ENCODE results near the gene CFDP1.

Gene CFDP1

DNA sequence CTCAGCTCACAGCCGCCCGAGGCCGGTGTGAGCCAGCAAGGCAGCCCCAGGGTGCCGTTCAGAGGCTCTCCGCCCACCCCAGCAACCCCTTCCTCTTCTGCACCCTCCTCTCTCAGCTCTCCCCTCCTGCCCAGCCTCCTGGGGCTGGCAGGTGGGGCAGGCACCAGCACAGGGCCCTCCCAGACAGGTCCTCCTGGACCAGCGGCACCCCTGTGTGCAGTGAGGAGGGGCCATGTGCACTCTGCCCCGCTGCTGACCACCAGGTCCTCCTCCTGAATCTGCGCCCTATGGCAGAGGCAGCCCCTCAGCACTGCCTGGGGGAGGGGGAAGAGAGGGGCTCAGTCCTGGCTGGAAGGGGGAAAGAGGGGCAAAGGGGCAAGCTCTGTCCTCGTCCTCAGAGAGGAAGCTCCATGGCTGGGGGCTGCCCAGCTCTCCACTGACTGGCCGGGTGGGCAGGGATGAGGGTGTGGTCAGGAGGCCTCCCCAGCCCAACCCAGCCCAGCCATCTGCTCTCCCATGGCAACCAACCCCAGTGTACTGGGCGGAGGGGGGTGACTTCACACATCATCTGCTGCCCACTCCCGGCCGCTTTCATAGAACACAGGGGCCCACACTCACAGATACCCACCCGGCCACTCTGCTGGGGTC, 176.5 kb downstream of the CFDP1 start:
- TF ChIP-seq CEBPB (IDR thresholded peaks at IDR 0.05) (no peak), RAD21 (IDR thresholded peaks at IDR 0.05; ENCODE audit: low read depth) (no peak), EP300 (IDR thresholded peaks at IDR 0.05; ENCODE audit: borderline replicate concordance) (no peak), REST (IDR thresholded peaks at IDR 0.05; ENCODE audit: low read depth) (no peak), YY1 (IDR thresholded peaks at IDR 0.05; ENCODE audit: low read depth) (no peak), NFIC (IDR thresholded peaks at IDR 0.05) (no peak), TCF12 (IDR thresholded peaks at IDR 0.05; ENCODE audit: low read depth) (no peak), TEAD4 (IDR thresholded peaks at IDR 0.05) (no peak), TAF1 (IDR thresholded peaks at IDR 0.05; ENCODE audit: low read depth) (no peak), ZBTB7A (IDR thresholded peaks at IDR 0.05; ENCODE audit: low read depth) (no peak), EGR1 (IDR thresholded peaks at IDR 0.05) (no peak), FOXM1 (IDR thresholded peaks at IDR 0.05; ENCODE audit: borderline replicate concordance, low read depth) (no peak), CREB1 (IDR thresholded peaks at IDR 0.05; ENCODE audit: low read depth) (no peak)
- TF ChIP-seq, protein P1, sequence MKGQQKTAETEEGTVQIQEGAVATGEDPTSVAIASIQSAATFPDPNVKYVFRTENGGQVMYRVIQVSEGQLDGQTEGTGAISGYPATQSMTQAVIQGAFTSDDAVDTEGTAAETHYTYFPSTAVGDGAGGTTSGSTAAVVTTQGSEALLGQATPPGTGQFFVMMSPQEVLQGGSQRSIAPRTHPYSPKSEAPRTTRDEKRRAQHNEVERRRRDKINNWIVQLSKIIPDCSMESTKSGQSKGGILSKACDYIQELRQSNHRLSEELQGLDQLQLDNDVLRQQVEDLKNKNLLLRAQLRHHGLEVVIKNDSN (IDR thresholded peaks at IDR 0.05), result no peak

- TF ChIP-seq, protein P2, sequence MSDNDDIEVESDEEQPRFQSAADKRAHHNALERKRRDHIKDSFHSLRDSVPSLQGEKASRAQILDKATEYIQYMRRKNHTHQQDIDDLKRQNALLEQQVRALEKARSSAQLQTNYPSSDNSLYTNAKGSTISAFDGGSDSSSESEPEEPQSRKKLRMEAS (IDR thresholded peaks at IDR 0.05), result no peak
- TF ChIP-seq TEAD4 (IDR thresholded peaks at IDR 0.05) (no peak), ZBTB7A (IDR thresholded peaks at IDR 0.05; ENCODE audit: low read depth) (no peak), RAD21 (IDR thresholded peaks at IDR 0.05; ENCODE audit: low read depth) (no peak), FOXM1 (IDR thresholded peaks at IDR 0.05; ENCODE audit: borderline replicate concordance, low read depth) (no peak)
Measured at GRCh38 chr16:75256059-75256571, 177.2 kb downstream of the CFDP1 start.

DNA sequence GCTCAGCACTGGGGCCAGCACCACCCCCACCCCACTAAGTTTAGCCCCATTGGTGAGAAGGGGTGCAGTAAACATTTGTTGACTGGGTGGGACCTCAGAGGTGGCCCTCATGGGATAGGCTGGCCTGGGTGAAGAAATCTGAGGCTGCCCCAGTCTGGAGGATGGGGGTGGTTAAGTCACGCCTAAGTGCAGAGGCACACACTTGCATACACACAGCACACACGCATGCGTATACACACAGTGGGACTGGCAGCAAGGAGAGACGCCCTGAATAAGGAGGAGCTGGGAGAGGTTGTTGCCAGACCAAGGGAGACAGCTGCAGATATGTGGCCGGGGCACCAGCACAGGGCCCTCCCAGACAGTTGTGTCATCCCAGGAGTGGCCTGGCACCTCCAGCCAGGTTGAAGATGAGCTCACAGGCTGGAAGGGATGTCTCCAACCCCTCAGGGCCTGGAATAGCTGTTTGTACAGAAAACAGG, 178.9 kb downstream of the CFDP1 start:
- no peak for TF ChIP-seq NFIC (IDR thresholded peaks at IDR 0.05)
- TF ChIP-seq, protein P2 (IDR thresholded peaks at IDR 0.05), result 0 out of 2 replicates have a peak, but pooled peaks have one; percentile 15
- no peak for TF ChIP-seq CEBPB (IDR thresholded peaks at IDR 0.05)
- TF ChIP-seq EP300 (IDR thresholded peaks at IDR 0.05; ENCODE audit: borderline replicate concordance), result no peak

- TF ChIP-seq YY1 (IDR thresholded peaks at IDR 0.05; ENCODE audit: low read depth) (no peak), REST (IDR thresholded peaks at IDR 0.05; ENCODE audit: low read depth) (no peak), ZBTB7A (IDR thresholded peaks at IDR 0.05; ENCODE audit: low read depth) (no peak), RAD21 (IDR thresholded peaks at IDR 0.05; ENCODE audit: low read depth) (no peak), FOXM1 (IDR thresholded peaks at IDR 0.05; ENCODE audit: borderline replicate concordance, low read depth) (no peak), TAF1 (IDR thresholded peaks at IDR 0.05; ENCODE audit: low read depth) (no peak), EGR1 (IDR thresholded peaks at IDR 0.05) (no peak), EP300 (IDR thresholded peaks at IDR 0.05; ENCODE audit: borderline replicate concordance) (no peak), CEBPB (IDR thresholded peaks at IDR 0.05) (no peak), NFIC (IDR thresholded peaks at IDR 0.05) (no peak), TCF12 (IDR thresholded peaks at IDR 0.05; ENCODE audit: low read depth) (no peak), CREB1 (IDR thresholded peaks at IDR 0.05; ENCODE audit: low read depth) (no peak), TEAD4 (IDR thresholded peaks at IDR 0.05) (no peak)
- TF ChIP-seq, protein P1 (IDR thresholded peaks at IDR 0.05), result no peak
- TF ChIP-seq, protein P2 (IDR thresholded peaks at IDR 0.05), result no peak
Measured at GRCh38 chr16:75252946-75253911, 180.1 kb downstream of the CFDP1 start.
